Neural progenitor cell (in vitro differentiated cells): Measurements from ENCODE around the gene ACTR6.

Experiments used
- CTCF ChIP-seq: fragments of 200-600 bp; sonication (generic); IDR thresholded peaks from 2 replicates; pipeline ENCODE4 v1.5.1; 2017; ENCODE audit warnings: antibody characterized with exemption, mild to moderate bottlenecking
- EZH2phosphoT487 ChIP-seq: fragments of 200-600 bp; sonication (generic); IDR thresholded peaks from 2 replicates; pipeline ENCODE4 v1.6.1; 2017; ENCODE audit warnings: antibody characterized with exemption

DNA sequence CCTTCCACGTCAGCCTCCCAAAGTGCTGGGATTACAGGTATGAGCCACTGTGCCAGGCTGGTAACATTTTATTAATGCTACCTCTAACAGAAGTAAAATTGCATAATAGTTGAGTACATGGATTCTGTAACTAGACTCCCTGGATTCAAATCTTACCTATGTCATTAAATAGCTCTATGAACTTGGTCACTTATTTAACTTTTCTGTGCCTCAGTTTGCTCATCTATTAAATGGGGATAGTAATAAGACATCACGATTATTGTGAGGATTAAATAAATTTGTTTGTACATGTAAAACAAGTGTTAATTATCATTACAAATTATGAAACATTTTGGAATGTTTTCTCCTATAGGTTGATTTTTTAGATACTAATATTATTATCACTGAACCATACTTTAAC is 6.7 kb downstream of the ACTR6 start:
- TF ChIP-seq CTCF (no peak), EZH2phosphoT487 (no peak)
